Osteoblast (primary cell): ENCODE measurements around the gene BASP1. TPM values are rescaled to one million over a fixed set of nuclear protein-coding genes. Genes with fewer than 3 reads are reported as not detected.

Experiments used
- DNase-seq: peaks from one replicate; pipeline ENCODE4 v3.0.0; 2011; ENCODE audit warnings: low spot score, mixed read lengths; ENCODE audit not compliant: insufficient read length; ENCODE audit errors: missing footprints
- H2AFZ ChIP-seq: 2 replicates; pipeline ENCODE4 v1.6.0; 2011; ENCODE audit warnings: mild to moderate bottlenecking, low read length
- H3K27ac ChIP-seq: 2 replicates; pipeline ENCODE4 v1.5.1; 2011; ENCODE audit warnings: mild to moderate bottlenecking, low read depth, low read length, moderate library complexity
- H3K27me3 ChIP-seq: 2 replicates; pipeline ENCODE4 v1.6.0; 2012; ENCODE audit warnings: mild to moderate bottlenecking, control low read depth, inconsistent platforms, low read length, moderate library complexity; ENCODE audit not compliant: insufficient read depth
- H3K36me3 ChIP-seq: 2 replicates; pipeline ENCODE4 v1.5.1; 2011; ENCODE audit warnings: mild to moderate bottlenecking, low read length, control low read depth, moderate library complexity; ENCODE audit not compliant: insufficient read depth
- H3K4me1 ChIP-seq: 2 replicates; pipeline ENCODE4 v1.5.1; 2011; ENCODE audit warnings: mild to moderate bottlenecking, low read length, control low read depth, moderate library complexity; ENCODE audit not compliant: insufficient read depth
- H3K4me2 ChIP-seq: 2 replicates; pipeline ENCODE4 v1.6.0; 2011; ENCODE audit warnings: mild to moderate bottlenecking, low read length; ENCODE audit not compliant: insufficient read depth
- H3K4me3 ChIP-seq: fragments of 200-600 bp; sonication (generic); 3 replicates; pipeline ENCODE4 v1.5.1; 2012; ENCODE audit warnings: mild to moderate bottlenecking, low read length, inconsistent platforms; ENCODE audit not compliant: insufficient read depth
- H3K79me2 ChIP-seq: 2 replicates; pipeline ENCODE4 v1.6.0; 2012; ENCODE audit warnings: mild to moderate bottlenecking, low read length, control low read depth, inconsistent platforms; ENCODE audit not compliant: insufficient read depth
- H3K9me3 ChIP-seq: 2 replicates; pipeline ENCODE4 v1.5.1; 2011; ENCODE audit warnings: low read depth, low read length, control low read depth
- H4K20me1 ChIP-seq: 2 replicates; pipeline ENCODE4 v1.6.0; 2012; ENCODE audit warnings: mild to moderate bottlenecking, low read length, control low read depth; ENCODE audit not compliant: insufficient read depth
- CTCF ChIP-seq: IDR thresholded peaks from 2 replicates; pipeline ENCODE4 v1.5.1; 2011; ENCODE audit warnings: mild to moderate bottlenecking, low read depth, low read length, moderate library complexity; ENCODE audit errors: extremely low read depth
- total RNA-seq: library from RNA; depleted of rRNA; stranded (reverse); fragments of >200 nt; gene quantifications from 2 replicates; pipeline ENCODE4 v1.2.3, GENCODE V29; 2012

BASP1 gene
- total RNA-seq, 1 donor, result 242 TPM

- Histone ChIP-seq H3K36me3 (peaks cover 14% of the 10 kb centered on the region), H3K27me3 (no peaks in the 10 kb centered on the region), H3K27ac (no peak overlapping the region), H3K79me2 (peaks cover 96% of the 10 kb centered on the region), H3K9me3 (no peaks in the 10 kb centered on the region), H2AFZ (no peak overlapping the region), H3K4me2 (no peak overlapping the region), H3K4me3 (no peak overlapping the region), H4K20me1 (peaks cover 42% of the 10 kb centered on the region), H3K4me1 (peaks cover 34% of the 10 kb centered on the region)
- no peak for TF ChIP-seq CTCF
- no peak for DNase-seq
Observed at GRCh38 chr5:17239953-17240352, 22.5 kb downstream of the BASP1 start.

GRCh38 chr5:17240487-17240886 lies 23.1 kb downstream of the BASP1 start:
- Histone ChIP-seq H3K27me3 (no peaks in the 10 kb centered on the region), H3K79me2 (peaks cover 97% of the 10 kb centered on the region), H4K20me1 (peaks cover 40% of the 10 kb centered on the region), H3K36me3 (peaks cover 14% of the 10 kb centered on the region), H3K9me3 (no peaks in the 10 kb centered on the region), H3K4me1 (peaks cover 32% of the 10 kb centered on the region), H3K4me2 (no peak overlapping the region), H3K27ac (peak overlapping the region; percentile 1), H3K4me3 (no peak overlapping the region), H2AFZ (no peak overlapping the region)
- DNase-seq, result no peak
- no peak for TF ChIP-seq CTCF

GRCh38 chr5:17241635-17242034 lies 24.2 kb downstream of the BASP1 start:
- H2AFZ ChIP-seq, result no peak overlapping the region
- H4K20me1 ChIP-seq, result peaks cover 35% of the 10 kb centered on the region
- H3K9me3 ChIP-seq, result no peaks in the 10 kb centered on the region
- H3K79me2 ChIP-seq, result peaks cover 97% of the 10 kb centered on the region
- H3K27me3 ChIP-seq, result no peaks in the 10 kb centered on the region
- no peak overlapping the region for H3K4me3 ChIP-seq
- H3K27ac ChIP-seq, result no peak overlapping the region
- no peak for DNase-seq
- no peak overlapping the region for H3K4me2 ChIP-seq
- H3K36me3 ChIP-seq, result peaks cover 14% of the 10 kb centered on the region
- H3K4me1 ChIP-seq, result peaks cover 24% of the 10 kb centered on the region
- no peak for TF ChIP-seq CTCF

GRCh38 chr5:17243287-17244063 lies 26.0 kb downstream of the BASP1 start:
- no peak overlapping the region for H2AFZ ChIP-seq
- DNase-seq, result no peak
- TF ChIP-seq CTCF, result no peak
- no peak overlapping the region for H3K27ac ChIP-seq
- peaks cover 28% of the 10 kb centered on the region for H3K36me3 ChIP-seq
- H3K27me3 ChIP-seq, result no peaks in the 10 kb centered on the region
- H3K4me2 ChIP-seq, result no peak overlapping the region
- H3K4me1 ChIP-seq, result peaks cover 14% of the 10 kb centered on the region
- H4K20me1 ChIP-seq, result peaks cover 28% of the 10 kb centered on the region
- peaks cover 98% of the 10 kb centered on the region for H3K79me2 ChIP-seq
- no peak overlapping the region for H3K4me3 ChIP-seq
- H3K9me3 ChIP-seq, result no peaks in the 10 kb centered on the region
